IMR-90 (cell line): ENCODE data around the gene ETNK1. TPM values are rescaled to one million over a fixed set of nuclear protein-coding genes. Genes with fewer than 3 reads are reported as not detected.
A peak's percentile ranks its signal among the peaks of the same experiment; 100 is the strongest.

Experiments
- ATAC-seq: fragments of 200-7000 bp; cut with Tn5 transposase; 2 replicates; pipeline ENCODE4 v1.9.1; 2020; ENCODE audit warnings: low read depth, mild to moderate bottlenecking, moderate library complexity
- Bru-seq: library from RNA; stranded (reverse); fragments of 400-500 nt; gene quantifications from one replicate; lab custom pipeline; 2021; lab: Mats Ljungman, UMichigan
- BruChase-seq, 2 experiments: library from RNA; stranded (reverse); fragments of 400-500 nt; gene quantifications; one replicate each; lab custom pipeline; 2021; lab: Mats Ljungman, UMichigan
- BruUV-seq: library from RNA; stranded (reverse); fragments of 400-500 nt; replicated peaks from 2 replicates; lab custom pipeline; 2021; lab: Mats Ljungman, UMichigan
- CTCF ChIA-PET: fragments of 300-600 bp; formaldehyde crosslinking; extraction: SDS; loops from one replicate; lab custom pipeline; 2021; ENCODE audit warnings: antibody characterized with exemption; lab: Yijun Ruan, JAX
- POLR2A ChIA-PET: fragments of 300-600 bp; sonication (Branson Sonifier 250); formaldehyde crosslinking; loops from one replicate; lab custom pipeline; 2022; ENCODE audit warnings: antibody characterized with exemption; ENCODE audit not compliant: unreplicated experiment; lab: Charles Lee
- DNase-seq: peaks from one replicate; pipeline ENCODE4 v3.0.0; 2013
- H2AFZ ChIP-seq: replicated peaks from 2 replicates; pipeline ENCODE3; 2013; ENCODE audit warnings: low read length, mild to moderate bottlenecking; ENCODE audit not compliant: poor library complexity
- H2AK5ac ChIP-seq: 2 replicates; pipeline ENCODE4 v1.6.1; 2013; ENCODE audit warnings: low read depth, low read length, inconsistent platforms
- H2AK9ac ChIP-seq: replicated peaks from 2 replicates; pipeline ENCODE3; 2013; ENCODE audit warnings: mild to moderate bottlenecking, low read depth, low read length, moderate library complexity; ENCODE audit not compliant: poor library complexity
- H2BK120ac ChIP-seq: 2 replicates; pipeline ENCODE4 v1.6.1; 2013; ENCODE audit warnings: low read depth, low read length, inconsistent platforms
- H2BK15ac ChIP-seq: 3 replicates; pipeline ENCODE4 v1.6.1; 2013; ENCODE audit warnings: low read depth, low read length, inconsistent platforms
- H2BK20ac ChIP-seq: 2 replicates; pipeline ENCODE4 v1.6.1; 2013; ENCODE audit warnings: low read depth, mild to moderate bottlenecking, inconsistent platforms, low read length, moderate library complexity
- H2BK5ac ChIP-seq: 2 replicates; pipeline ENCODE4 v1.6.1; 2013; ENCODE audit warnings: mild to moderate bottlenecking, low read depth, low read length, inconsistent platforms; ENCODE audit not compliant: poor library complexity, severe bottlenecking
- H3K14ac ChIP-seq: replicated peaks from 2 replicates; pipeline ENCODE4 v1.6.1; 2013; ENCODE audit warnings: low read depth, low read length, inconsistent platforms
- H3K18ac ChIP-seq: 2 replicates; pipeline ENCODE4 v1.6.1; 2013; ENCODE audit warnings: low read depth, low read length, control low read depth
- H3K23ac ChIP-seq: 2 replicates; pipeline ENCODE4 v1.6.1; 2013; ENCODE audit warnings: low read depth, low read length, inconsistent platforms
- H3K27ac ChIP-seq: 2 replicates; pipeline ENCODE4 v1.5.1; 2013; ENCODE audit warnings: mild to moderate bottlenecking, control low read depth, low read length; ENCODE audit not compliant: insufficient read depth
- H3K27me3 ChIP-seq: 2 replicates; pipeline ENCODE4 v1.6.1; 2013; ENCODE audit warnings: low read length; ENCODE audit not compliant: control insufficient read depth, insufficient read depth
- H3K36me3 ChIP-seq: 2 replicates; pipeline ENCODE4 v1.6.1; 2013; ENCODE audit warnings: low read length, mixed read lengths; ENCODE audit not compliant: control insufficient read depth, insufficient read depth
- H3K4ac ChIP-seq: 2 replicates; pipeline ENCODE4 v1.6.1; 2013; ENCODE audit warnings: low read depth, low read length, inconsistent platforms
- H3K4me1 ChIP-seq: 2 replicates; pipeline ENCODE4 v1.6.1; 2013; ENCODE audit warnings: low read length, mixed read lengths; ENCODE audit not compliant: control insufficient read depth, insufficient read depth
- H3K4me2 ChIP-seq: 2 replicates; pipeline ENCODE4 v1.6.1; 2013; ENCODE audit warnings: low read depth, mild to moderate bottlenecking, control low read depth, low read length, moderate library complexity
- H3K4me3 ChIP-seq: 2 replicates; pipeline ENCODE4 v1.5.1; 2013; ENCODE audit warnings: low read depth, mild to moderate bottlenecking, control low read depth, low read length, moderate library complexity; ENCODE audit not compliant: insufficient read depth
- H3K56ac ChIP-seq: 2 replicates; pipeline ENCODE4 v1.6.1; 2013; ENCODE audit warnings: low read length, inconsistent platforms; ENCODE audit not compliant: insufficient read depth; ENCODE audit errors: extremely low read depth
- H3K79me1 ChIP-seq, 2 experiments: 2 replicates each; pipeline ENCODE4 v1.6.1; 2013; ENCODE audit warnings: low read length in 2 of 2, inconsistent platforms in 1 of 2, low read depth in 1 of 2
- H3K9ac ChIP-seq: 2 replicates; pipeline ENCODE4 v1.6.1; 2013; ENCODE audit warnings: low read depth, low read length, control low read depth
- H3K9me1 ChIP-seq: 2 replicates; pipeline ENCODE4 v1.6.1; 2013; ENCODE audit warnings: low read length, inconsistent platforms; ENCODE audit not compliant: insufficient read depth
- H3K9me3 ChIP-seq: 2 replicates; pipeline ENCODE4 v1.6.1; 2013; ENCODE audit warnings: low read length; ENCODE audit not compliant: control insufficient read depth, insufficient read depth
- H4K20me1 ChIP-seq: 2 replicates; pipeline ENCODE4 v1.6.1; 2013; ENCODE audit warnings: low read length, inconsistent platforms; ENCODE audit not compliant: insufficient read depth
- H4K5ac ChIP-seq: 2 replicates; pipeline ENCODE4 v1.6.1; 2013; ENCODE audit warnings: mild to moderate bottlenecking, low read depth, low read length, control low read depth
- H4K8ac ChIP-seq, 2 experiments: 2 replicates each; pipeline ENCODE4 v1.6.1; 2013; ENCODE audit warnings: low read depth in 2 of 2, low read length in 2 of 2, control low read depth in 1 of 2, inconsistent platforms in 1 of 2
- H4K91ac ChIP-seq: 2 replicates; pipeline ENCODE4 v1.6.1; 2013; ENCODE audit warnings: low read depth, low read length, inconsistent platforms; ENCODE audit not compliant: insufficient read depth
- BHLHE40 ChIP-seq: fragments of 150-350 bp; IDR thresholded peaks from 2 replicates; pipeline ENCODE4 v1.6.1; 2016; ENCODE audit warnings: mild to moderate bottlenecking, low read depth, low read length
- CTCF ChIP-seq: conservative IDR thresholded peaks from 2 replicates; pipeline ENCODE4 v1.5.1; 2012; ENCODE audit warnings: mild to moderate bottlenecking, low read depth, low read length, improper control_type of control experiment
- ELK1 ChIP-seq: fragments of 150-350 bp; IDR thresholded peaks from 2 replicates; pipeline ENCODE4 v1.6.1; 2016; ENCODE audit warnings: low read depth, mild to moderate bottlenecking, low read length, moderate library complexity, borderline replicate concordance
- FOS ChIP-seq: fragments of 150-350 bp; IDR thresholded peaks from 2 replicates; pipeline ENCODE4 v1.6.1; 2016; ENCODE audit warnings: low read depth, low read length
- MAFK ChIP-seq: IDR thresholded peaks from 2 replicates; pipeline ENCODE4 v1.6.1; 2012; ENCODE audit warnings: low read depth, low read length, improper control_type of control experiment
- MAZ ChIP-seq: IDR thresholded peaks from 2 replicates; pipeline ENCODE4 v1.6.1; 2012; ENCODE audit warnings: low read depth, mild to moderate bottlenecking, low read length, improper control_type of control experiment, moderate library complexity, borderline replicate concordance
- MXI1 ChIP-seq: IDR thresholded peaks from 2 replicates; pipeline ENCODE4 v1.6.1; 2012; ENCODE audit warnings: low read depth, mild to moderate bottlenecking, low read length, moderate library complexity, borderline replicate concordance
- NFE2L2 ChIP-seq: fragments of 150-350 bp; IDR thresholded peaks from 2 replicates; pipeline ENCODE4 v1.6.1; 2016; ENCODE audit warnings: low read depth, mild to moderate bottlenecking, low read length
- POLR2A ChIP-seq: IDR thresholded peaks from 2 replicates; pipeline ENCODE4 v1.6.1; 2012; ENCODE audit warnings: mild to moderate bottlenecking, low read depth, low read length
- RAD21 ChIP-seq: IDR thresholded peaks from 2 replicates; pipeline ENCODE4 v1.6.1; 2012; ENCODE audit warnings: low read length, improper control_type of control experiment
- RFX5 ChIP-seq: IDR thresholded peaks from 2 replicates; pipeline ENCODE4 v1.8.0; 2012; ENCODE audit warnings: low read depth, mild to moderate bottlenecking, low read length, moderate library complexity
- SMC3 ChIP-seq: fragments of 150-350 bp; IDR thresholded peaks from 2 replicates; pipeline ENCODE4 v1.6.1; 2016; ENCODE audit warnings: low read depth, mild to moderate bottlenecking, antibody characterized with exemption, low read length, moderate library complexity
- WGBS, 2 experiments: methylation state at CpG; one replicate each; pipeline versions ENCODE4 v1.1.5 to v1.1.7; 2013; ENCODE audit warnings: missing lambda C conversion rate in 2 of 2; ENCODE audit not compliant: insufficient read length in 1 of 2; ENCODE audit errors: extremely low coverage in 2 of 2; 5-methylcytosine and 5-hydroxymethylcytosine counted together
- dilution Hi-C: fragments of 300-500 bp; cut with HindIII; formaldehyde crosslinking; loops from one replicate; pipeline ENCODE4 v1.14.3; 2018; ENCODE audit warnings: low sequenced_read_pairs; ENCODE audit not compliant: unreplicated experiment
- in situ Hi-C: fragments of 300-500 bp; cut with MboI; formaldehyde crosslinking; loops from 3 replicates; pipeline ENCODE4 v1.14.3; 2019; ENCODE audit warnings: low sequenced_read_pairs, inconsistent platforms, mixed read lengths
- intact Hi-C: fragments of 100-400 bp; cut with micrococcal nuclease; formaldehyde crosslinking; loops from 2 replicates; pipeline ENCODE4 v1.10.0; 2022
- long read RNA-seq: library from polyadenylated mRNA; unstranded; transcript quantifications from one replicate; pipeline ENCODE4 v2.0.0, GENCODE V29; 2021; ENCODE audit not compliant: unreplicated experiment
- polyA plus RNA-seq, 3 experiments: library from polyadenylated mRNA; depleted of rRNA; stranded (reverse); fragments of >200 nt; gene quantifications; 2 replicates each; pipeline ENCODE4 v1.2.3, GENCODE V29; 2012; ENCODE audit warnings: low replicate concordance in 1 of 3
- total RNA-seq: library from RNA; depleted of rRNA; stranded (reverse); fragments of >200 nt; gene quantifications from 2 replicates; pipeline ENCODE4 v1.2.3, GENCODE V29; 2012; rRNA removed

Gene ETNK1
- total RNA-seq (33.3 and 35.3 TPM in 2 replicates), polyA plus RNA-seq (2012; rRNA removed) (8.2 and 12.8 TPM in 2 replicates), Bru-seq, nascent RNA (percentile 80 among the genes with signal in this experiment), BruChase-seq, experiment 1, labeled RNA remaining after a 6-hour chase (percentile 78 among the genes with signal in this experiment), BruChase-seq, experiment 2, labeled RNA remaining after a 2-hour chase (percentile 91 among the genes with signal in this experiment)
- polyA plus RNA-seq (2012; cell fraction: cytosol; rRNA removed) = 2.4 and 13.7 TPM in 2 replicates
- polyA plus RNA-seq (2012; cell fraction: nucleus; rRNA removed; ENCODE audit: low replicate concordance) = 21.7 and 25.1 TPM in 2 replicates
- long read RNA-seq, full-length matches to known transcripts = 13 of 16 reads
- long read RNA-seq, partial matches to known transcripts = 1 of 16 reads
- long read RNA-seq, other reads (novel, unspliced or antisense) = 2 of 16 reads

- in situ Hi-C loops = no loop called here
- TSS peak; percentile 67 for BruUV-seq
- ATAC-seq = peak; percentile 99
- peak; percentile 77; the same call in 1 of the 2 replicates for TF ChIP-seq MAZ
- no peak for TF ChIP-seq RFX5
- no peak for TF ChIP-seq SMC3
- TF ChIP-seq RAD21 = no peak
- TF ChIP-seq ELK1 = no peak
- peak; percentile 95 for TF ChIP-seq POLR2A
- peak; percentile 61; the same call in 1 of the 2 replicates for TF ChIP-seq MXI1
- peak; percentile 68 for TF ChIP-seq BHLHE40
- TF ChIP-seq NFE2L2 = no peak
- no peak for TF ChIP-seq MAFK
- 0 out of 2 replicates have a peak, but pooled peaks have one; percentile 16 for TF ChIP-seq FOS
- TF ChIP-seq CTCF = no peak
These were observed at the start of gene ETNK1 for GRCh38 chr12:22624870-22625761. ETNK1 (plus strand) TSS chr12:22625171; CDS start chr12:22625431, 260 bp downstream.

More at GRCh38 chr12:22624870-22625761, at the start of gene ETNK1:
- no peaks in the 10 kb centered on the region for H3K9me3 ChIP-seq
- H2BK120ac ChIP-seq = peak within 1 kb of the TSS; percentile 72
- ChIA-PET POLR2A (no interaction called here), CTCF (interaction anchor here (0.8 to 1.2 kb wide), 3 partner anchors 10 to 127 kb away, joined by 3 to 4 read pairs (median 3); no protein-coding TSS in a partner anchor)
- H3K27me3 ChIP-seq = no peaks in the 10 kb centered on the region
- peak within 1 kb of the TSS; percentile 96 for H2AFZ ChIP-seq
- peak within 1 kb of the TSS; percentile 74 for H3K4me3 ChIP-seq
- peak within 1 kb of the TSS; percentile 83 for H3K18ac ChIP-seq
- peaks cover 3% of the 10 kb centered on the region; the same call in 1 of the 2 replicates for H3K4me1 ChIP-seq
- peak within 1 kb of the TSS; percentile 97 for H3K14ac ChIP-seq
- H4K5ac ChIP-seq = peak within 1 kb of the TSS; percentile 95
- H4K8ac ChIP-seq = peak within 1 kb of the TSS; percentile 93 to 100
- dilution Hi-C loops (no loop called here), intact Hi-C loops (loop anchor here (2.0 to 5.0 kb wide), 3 partner anchors 96 to 163 kb away; no protein-coding TSS in a partner anchor)
- peak; percentile 91 for DNase-seq
- H4K20me1 ChIP-seq = no peaks in the 10 kb centered on the region; the same call in 1 of the 2 replicates
- peak within 1 kb of the TSS; percentile 85 for H3K56ac ChIP-seq
- peaks cover 8% of the 10 kb centered on the region; the same call in 1 of the 2 replicates for H3K9me1 ChIP-seq
- peak within 1 kb of the TSS; percentile 35 for H2AK5ac ChIP-seq
- peak within 1 kb of the TSS; percentile 58; the same call in 1 of the 2 replicates for H2BK20ac ChIP-seq
- peak within 1 kb of the TSS; percentile 89 for H3K4me2 ChIP-seq
- peak within 1 kb of the TSS; percentile 90 for H3K27ac ChIP-seq
- peak within 1 kb of the TSS; percentile 94 for H4K91ac ChIP-seq
- H2BK5ac ChIP-seq = peak within 1 kb of the TSS; percentile 81
- no peaks in the 10 kb centered on the region for H3K36me3 ChIP-seq
- H3K4ac ChIP-seq = peak within 1 kb of the TSS; percentile 88
- peak within 1 kb of the TSS; percentile 91 for H3K9ac ChIP-seq
- WGBS, 2 experiments = 0% methylated on average over 52 of the region's 71 CpGs; no CpG with 5 or more reads in 1 of the 2 experiments
- peaks cover 4 to 18% of the 10 kb centered on the region in 2 experiments for H3K79me1 ChIP-seq
- peak within 1 kb of the TSS; percentile 76; the same call in 2 of the 3 replicates for H2BK15ac ChIP-seq
- H3K23ac ChIP-seq = peak within 1 kb of the TSS; percentile 91
- peak within 1 kb of the TSS; percentile 98 for H2AK9ac ChIP-seq
